K562 (cell line): ENCODE data around the gene CYTH1. TPM values are rescaled to one million over a fixed set of nuclear protein-coding genes. Genes with fewer than 3 reads are reported as not detected.

Experiments used
- CEBPB ChIP-seq: fragments of 450-650 bp; IDR thresholded peaks from 2 replicates; pipeline ENCODE4 v1.6.1; 2016; ENCODE audit warnings: missing genetic modification characterization, missing compliant biosample characterization
- IFI16 ChIP-seq: fragments of 250-450 bp; sonication (Bioruptor Pico); IDR thresholded peaks from 2 replicates; pipeline ENCODE4 v2.1.2; 2022; ENCODE audit warnings: mild to moderate bottlenecking, inconsistent platforms
- JUNB ChIP-seq: fragments of 450-650 bp; formaldehyde crosslinking; conservative IDR thresholded peaks from 2 replicates; pipeline ENCODE4 v1.4.0; 2020; ENCODE audit warnings: mild to moderate bottlenecking
- NCOA4 ChIP-seq: fragments of 450-650 bp; IDR thresholded peaks from 2 replicates; pipeline ENCODE4 v1.6.1; 2018; ENCODE audit warnings: mild to moderate bottlenecking; ENCODE audit not compliant: partially characterized antibody
- ZFP1 ChIP-seq: fragments of 450-650 bp; formaldehyde crosslinking; IDR thresholded peaks from 2 replicates; pipeline ENCODE4 v1.4.0; 2020; ENCODE audit warnings: mild to moderate bottlenecking, mixed read lengths
- ZNF431 ChIP-seq: sonication (generic); formaldehyde crosslinking; IDR thresholded peaks from 2 replicates; pipeline ENCODE4 v1.8.0; 2022; ENCODE audit warnings: mild to moderate bottlenecking, missing genetic modification reagents
- ZNF75A ChIP-seq: fragments of 450-650 bp; formaldehyde crosslinking; IDR thresholded peaks from 2 replicates; pipeline ENCODE4 v1.4.0; 2020; ENCODE audit warnings: mild to moderate bottlenecking
- polyA plus RNA-seq, 8 experiments: library from polyadenylated mRNA; depleted of rRNA in 4 of 8; stranded (reverse) in 5 of 8; unstranded in 3 of 8; fragments of >200 nt; fragmentation: Nextera tagmentation in 2 of 8; fragmentation: Illumina TruSeq in 1 of 8; extraction: Ambion mirVana in 2 of 8; extraction: Trizol in 1 of 8; gene quantifications; 2 replicates each; pipeline versions ENCODE4 v1.2.1 to v1.2.3, GENCODE V29; 2011 to 2014; ENCODE audit warnings: inconsistent platforms in 1 of 8, missing spikeins in 1 of 8
- total RNA-seq, 7 experiments: library from RNA; depleted of rRNA in 6 of 7; stranded (reverse); fragments of >200 nt in 6 of 7; fragmentation: Illumina TruSeq in 2 of 7; extraction: Trizol in 2 of 7; gene quantifications; 2 replicates each; pipeline versions ENCODE4 v1.2.1 to v1.2.3, GENCODE V29; 2011 to 2021; ENCODE audit warnings: low replicate concordance in 1 of 7
- TF ChIP-seq, protein P1 (sequence below): fragments of 450-650 bp; IDR thresholded peaks from 2 replicates; pipeline ENCODE4 v1.6.1; 2016; ENCODE audit warnings: low read depth
- TF ChIP-seq, protein P2 (sequence below): fragments of 450-650 bp; IDR thresholded peaks from 2 replicates; pipeline ENCODE4 v1.6.1; 2016; ENCODE audit warnings: mild to moderate bottlenecking, moderate library complexity

CYTH1 gene
- total and polyA plus RNA-seq, 9 of the 15 experiments (the other 6 are each of a cell fraction or from before 2014, with no cell fraction given): 0.52 to 27.7 (median 16.8) TPM

GRCh38 chr17:78790552-78790951, 8.5 kb upstream of the CYTH1 start (continued):
- TF ChIP-seq, protein P1, sequence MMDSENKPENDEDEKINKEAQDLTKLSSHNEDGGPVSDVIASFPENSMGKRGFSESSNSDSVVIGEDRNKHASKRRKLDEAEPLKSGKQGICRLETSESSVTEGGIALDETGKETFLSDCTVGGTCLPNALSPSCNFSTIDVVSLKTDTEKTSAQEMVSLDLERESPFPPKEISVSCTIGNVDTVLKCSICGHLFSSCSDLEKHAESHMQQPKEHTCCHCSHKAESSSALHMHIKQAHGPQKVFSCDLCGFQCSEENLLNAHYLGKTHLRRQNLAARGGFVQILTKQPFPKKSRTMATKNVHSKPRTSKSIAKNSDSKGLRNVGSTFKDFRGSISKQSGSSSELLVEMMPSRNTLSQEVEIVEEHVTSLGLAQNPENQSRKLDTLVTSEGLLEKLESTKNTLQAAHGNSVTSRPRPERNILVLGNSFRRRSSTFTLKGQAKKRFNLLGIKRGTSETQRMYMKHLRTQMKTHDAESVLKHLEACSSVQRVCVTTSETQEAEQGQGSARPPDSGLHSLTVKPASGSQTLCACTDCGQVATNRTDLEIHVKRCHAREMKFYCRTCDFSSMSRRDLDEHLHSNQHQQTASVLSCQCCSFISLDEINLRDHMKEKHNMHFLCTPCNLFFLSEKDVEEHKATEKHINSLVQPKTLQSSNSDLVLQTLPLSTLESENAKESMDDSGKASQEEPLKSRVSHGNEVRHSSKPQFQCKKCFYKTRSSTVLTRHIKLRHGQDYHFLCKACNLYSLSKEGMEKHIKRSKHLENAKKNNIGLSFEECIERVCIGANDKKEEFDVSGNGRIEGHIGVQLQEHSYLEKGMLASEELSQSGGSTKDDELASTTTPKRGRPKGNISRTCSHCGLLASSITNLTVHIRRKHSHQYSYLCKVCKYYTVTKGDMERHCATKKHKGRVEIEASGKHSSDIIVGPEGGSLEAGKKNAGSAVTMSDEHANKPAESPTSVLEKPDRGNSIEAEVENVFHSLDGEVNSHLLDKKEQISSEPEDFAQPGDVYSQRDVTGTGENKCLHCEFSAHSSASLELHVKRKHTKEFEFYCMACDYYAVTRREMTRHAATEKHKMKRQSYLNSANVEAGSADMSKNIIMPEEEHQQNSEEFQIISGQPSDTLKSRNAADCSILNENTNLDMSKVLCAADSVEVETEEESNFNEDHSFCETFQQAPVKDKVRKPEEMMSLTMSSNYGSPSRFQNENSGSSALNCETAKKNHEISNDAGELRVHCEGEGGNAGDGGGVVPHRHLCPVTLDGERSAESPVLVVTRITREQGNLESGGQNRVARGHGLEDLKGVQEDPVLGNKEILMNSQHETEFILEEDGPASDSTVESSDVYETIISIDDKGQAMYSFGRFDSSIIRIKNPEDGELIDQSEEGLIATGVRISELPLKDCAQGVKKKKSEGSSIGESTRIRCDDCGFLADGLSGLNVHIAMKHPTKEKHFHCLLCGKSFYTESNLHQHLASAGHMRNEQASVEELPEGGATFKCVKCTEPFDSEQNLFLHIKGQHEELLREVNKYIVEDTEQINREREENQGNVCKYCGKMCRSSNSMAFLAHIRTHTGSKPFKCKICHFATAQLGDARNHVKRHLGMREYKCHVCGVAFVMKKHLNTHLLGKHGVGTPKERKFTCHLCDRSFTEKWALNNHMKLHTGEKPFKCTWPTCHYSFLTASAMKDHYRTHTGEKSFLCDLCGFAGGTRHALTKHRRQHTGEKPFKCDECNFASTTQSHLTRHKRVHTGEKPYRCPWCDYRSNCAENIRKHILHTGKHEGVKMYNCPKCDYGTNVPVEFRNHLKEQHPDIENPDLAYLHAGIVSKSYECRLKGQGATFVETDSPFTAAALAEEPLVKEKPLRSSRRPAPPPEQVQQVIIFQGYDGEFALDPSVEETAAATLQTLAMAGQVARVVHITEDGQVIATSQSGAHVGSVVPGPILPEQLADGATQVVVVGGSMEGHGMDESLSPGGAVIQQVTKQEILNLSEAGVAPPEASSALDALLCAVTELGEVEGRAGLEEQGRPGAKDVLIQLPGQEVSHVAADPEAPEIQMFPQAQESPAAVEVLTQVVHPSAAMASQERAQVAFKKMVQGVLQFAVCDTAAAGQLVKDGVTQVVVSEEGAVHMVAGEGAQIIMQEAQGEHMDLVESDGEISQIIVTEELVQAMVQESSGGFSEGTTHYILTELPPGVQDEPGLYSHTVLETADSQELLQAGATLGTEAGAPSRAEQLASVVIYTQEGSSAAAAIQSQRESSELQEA: no peak
- TF ChIP-seq ZFP1 (CRISPR knock-in tag) (no peak), CEBPB (no peak), IFI16 (CRISPR knock-in tag) (no peak), ZNF431 (CRISPR knock-in tag) (no peak), ZNF75A (CRISPR knock-in tag) (no peak), JUNB (CRISPR knock-in tag) (no peak), NCOA4 (no peak)
- TF ChIP-seq, protein P2, sequence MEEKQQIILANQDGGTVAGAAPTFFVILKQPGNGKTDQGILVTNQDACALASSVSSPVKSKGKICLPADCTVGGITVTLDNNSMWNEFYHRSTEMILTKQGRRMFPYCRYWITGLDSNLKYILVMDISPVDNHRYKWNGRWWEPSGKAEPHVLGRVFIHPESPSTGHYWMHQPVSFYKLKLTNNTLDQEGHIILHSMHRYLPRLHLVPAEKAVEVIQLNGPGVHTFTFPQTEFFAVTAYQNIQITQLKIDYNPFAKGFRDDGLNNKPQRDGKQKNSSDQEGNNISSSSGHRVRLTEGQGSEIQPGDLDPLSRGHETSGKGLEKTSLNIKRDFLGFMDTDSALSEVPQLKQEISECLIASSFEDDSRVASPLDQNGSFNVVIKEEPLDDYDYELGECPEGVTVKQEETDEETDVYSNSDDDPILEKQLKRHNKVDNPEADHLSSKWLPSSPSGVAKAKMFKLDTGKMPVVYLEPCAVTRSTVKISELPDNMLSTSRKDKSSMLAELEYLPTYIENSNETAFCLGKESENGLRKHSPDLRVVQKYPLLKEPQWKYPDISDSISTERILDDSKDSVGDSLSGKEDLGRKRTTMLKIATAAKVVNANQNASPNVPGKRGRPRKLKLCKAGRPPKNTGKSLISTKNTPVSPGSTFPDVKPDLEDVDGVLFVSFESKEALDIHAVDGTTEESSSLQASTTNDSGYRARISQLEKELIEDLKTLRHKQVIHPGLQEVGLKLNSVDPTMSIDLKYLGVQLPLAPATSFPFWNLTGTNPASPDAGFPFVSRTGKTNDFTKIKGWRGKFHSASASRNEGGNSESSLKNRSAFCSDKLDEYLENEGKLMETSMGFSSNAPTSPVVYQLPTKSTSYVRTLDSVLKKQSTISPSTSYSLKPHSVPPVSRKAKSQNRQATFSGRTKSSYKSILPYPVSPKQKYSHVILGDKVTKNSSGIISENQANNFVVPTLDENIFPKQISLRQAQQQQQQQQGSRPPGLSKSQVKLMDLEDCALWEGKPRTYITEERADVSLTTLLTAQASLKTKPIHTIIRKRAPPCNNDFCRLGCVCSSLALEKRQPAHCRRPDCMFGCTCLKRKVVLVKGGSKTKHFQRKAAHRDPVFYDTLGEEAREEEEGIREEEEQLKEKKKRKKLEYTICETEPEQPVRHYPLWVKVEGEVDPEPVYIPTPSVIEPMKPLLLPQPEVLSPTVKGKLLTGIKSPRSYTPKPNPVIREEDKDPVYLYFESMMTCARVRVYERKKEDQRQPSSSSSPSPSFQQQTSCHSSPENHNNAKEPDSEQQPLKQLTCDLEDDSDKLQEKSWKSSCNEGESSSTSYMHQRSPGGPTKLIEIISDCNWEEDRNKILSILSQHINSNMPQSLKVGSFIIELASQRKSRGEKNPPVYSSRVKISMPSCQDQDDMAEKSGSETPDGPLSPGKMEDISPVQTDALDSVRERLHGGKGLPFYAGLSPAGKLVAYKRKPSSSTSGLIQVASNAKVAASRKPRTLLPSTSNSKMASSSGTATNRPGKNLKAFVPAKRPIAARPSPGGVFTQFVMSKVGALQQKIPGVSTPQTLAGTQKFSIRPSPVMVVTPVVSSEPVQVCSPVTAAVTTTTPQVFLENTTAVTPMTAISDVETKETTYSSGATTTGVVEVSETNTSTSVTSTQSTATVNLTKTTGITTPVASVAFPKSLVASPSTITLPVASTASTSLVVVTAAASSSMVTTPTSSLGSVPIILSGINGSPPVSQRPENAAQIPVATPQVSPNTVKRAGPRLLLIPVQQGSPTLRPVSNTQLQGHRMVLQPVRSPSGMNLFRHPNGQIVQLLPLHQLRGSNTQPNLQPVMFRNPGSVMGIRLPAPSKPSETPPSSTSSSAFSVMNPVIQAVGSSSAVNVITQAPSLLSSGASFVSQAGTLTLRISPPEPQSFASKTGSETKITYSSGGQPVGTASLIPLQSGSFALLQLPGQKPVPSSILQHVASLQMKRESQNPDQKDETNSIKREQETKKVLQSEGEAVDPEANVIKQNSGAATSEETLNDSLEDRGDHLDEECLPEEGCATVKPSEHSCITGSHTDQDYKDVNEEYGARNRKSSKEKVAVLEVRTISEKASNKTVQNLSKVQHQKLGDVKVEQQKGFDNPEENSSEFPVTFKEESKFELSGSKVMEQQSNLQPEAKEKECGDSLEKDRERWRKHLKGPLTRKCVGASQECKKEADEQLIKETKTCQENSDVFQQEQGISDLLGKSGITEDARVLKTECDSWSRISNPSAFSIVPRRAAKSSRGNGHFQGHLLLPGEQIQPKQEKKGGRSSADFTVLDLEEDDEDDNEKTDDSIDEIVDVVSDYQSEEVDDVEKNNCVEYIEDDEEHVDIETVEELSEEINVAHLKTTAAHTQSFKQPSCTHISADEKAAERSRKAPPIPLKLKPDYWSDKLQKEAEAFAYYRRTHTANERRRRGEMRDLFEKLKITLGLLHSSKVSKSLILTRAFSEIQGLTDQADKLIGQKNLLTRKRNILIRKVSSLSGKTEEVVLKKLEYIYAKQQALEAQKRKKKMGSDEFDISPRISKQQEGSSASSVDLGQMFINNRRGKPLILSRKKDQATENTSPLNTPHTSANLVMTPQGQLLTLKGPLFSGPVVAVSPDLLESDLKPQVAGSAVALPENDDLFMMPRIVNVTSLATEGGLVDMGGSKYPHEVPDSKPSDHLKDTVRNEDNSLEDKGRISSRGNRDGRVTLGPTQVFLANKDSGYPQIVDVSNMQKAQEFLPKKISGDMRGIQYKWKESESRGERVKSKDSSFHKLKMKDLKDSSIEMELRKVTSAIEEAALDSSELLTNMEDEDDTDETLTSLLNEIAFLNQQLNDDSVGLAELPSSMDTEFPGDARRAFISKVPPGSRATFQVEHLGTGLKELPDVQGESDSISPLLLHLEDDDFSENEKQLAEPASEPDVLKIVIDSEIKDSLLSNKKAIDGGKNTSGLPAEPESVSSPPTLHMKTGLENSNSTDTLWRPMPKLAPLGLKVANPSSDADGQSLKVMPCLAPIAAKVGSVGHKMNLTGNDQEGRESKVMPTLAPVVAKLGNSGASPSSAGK: no peak
